ENCODE results near the gene ZNF555.
"Not testable (repeated sequence)": the region's sequence is repeated elsewhere in the genome, so short reads cannot be mapped to it uniquely, and the experiment has no call there.

The ZNF555 gene
- total RNA-seq = 10.1 to 26.7 reads per million in 2 experiments

GRCh38 chr19:2840794-2841791 is at the start of gene ZNF555:
Gene ZNF555, plus strand, starts transcription at chr19:2841475. Its CDS starts 98 bp downstream, at chr19:2841573.
- peak; percentile 99 for DNase-seq (ENCODE audit: low read depth)

GRCh38 chr19:2791876-2792275 is 49.4 kb upstream of the ZNF555 start:
- DNase-seq (ENCODE audit: low read depth) = no peak

GRCh38 chr19:2792666-2793065 is 48.6 kb upstream of the ZNF555 start:
- DNase-seq (ENCODE audit: low read depth) = not testable (repeated sequence)

- no peak for DNase-seq (ENCODE audit: low read depth)
Measured at GRCh38 chr19:2793126-2793525, 48.1 kb upstream of the ZNF555 start.

- DNase-seq (ENCODE audit: low read depth) = no peak
Measured at GRCh38 chr19:2793577-2793976, 47.7 kb upstream of the ZNF555 start.

- DNase-seq (ENCODE audit: low read depth) = no peak
Measured at GRCh38 chr19:2795827-2796658, 45.2 kb upstream of the ZNF555 start.

- DNase-seq (ENCODE audit: low read depth) = no peak
Measured at GRCh38 chr19:2796659-2797266, 44.5 kb upstream of the ZNF555 start.

GRCh38 chr19:2797280-2797679 is 44.0 kb upstream of the ZNF555 start:
- no peak for DNase-seq (ENCODE audit: low read depth)

- DNase-seq (ENCODE audit: low read depth) = no peak
Measured at GRCh38 chr19:2798158-2798685, 43.1 kb upstream of the ZNF555 start.

GRCh38 chr19:2798733-2799132 is 42.5 kb upstream of the ZNF555 start:
- DNase-seq (ENCODE audit: low read depth) = no peak

- DNase-seq (ENCODE audit: low read depth) = no peak
Measured at GRCh38 chr19:2799273-2800020, 41.8 kb upstream of the ZNF555 start.

- no peak for DNase-seq (ENCODE audit: low read depth)
Measured at GRCh38 chr19:2800506-2800905, 40.8 kb upstream of the ZNF555 start.

GRCh38 chr19:2802826-2803225 is 38.4 kb upstream of the ZNF555 start:
- DNase-seq (ENCODE audit: low read depth) = no peak

GRCh38 chr19:2803486-2804155 is 37.7 kb upstream of the ZNF555 start:
- DNase-seq (ENCODE audit: low read depth) = no peak

- DNase-seq (ENCODE audit: low read depth) = no peak
Measured at GRCh38 chr19:2804156-2805004, 36.9 kb upstream of the ZNF555 start.

- DNase-seq (ENCODE audit: low read depth) = no peak
Measured at GRCh38 chr19:2805261-2805900, 35.9 kb upstream of the ZNF555 start.

GRCh38 chr19:2805991-2806649 is 35.2 kb upstream of the ZNF555 start:
- no peak for DNase-seq (ENCODE audit: low read depth)

GRCh38 chr19:2806736-2807378 is 34.4 kb upstream of the ZNF555 start:
- no peak for DNase-seq (ENCODE audit: low read depth)

Measured in T follicular helper cell (primary cell).